HepG2 (cell line): ENCODE results near the gene KLRC4.

Source experiments
- EED ChIP-seq: sonication (generic); formaldehyde crosslinking; IDR thresholded peaks from 2 replicates; pipeline ENCODE4 v1.5.0; 2020; ENCODE audit warnings: mild to moderate bottlenecking, missing genetic modification reagents
- EZH2 ChIP-seq: conservative IDR thresholded peaks from 2 replicates; pipeline ENCODE4 v1.6.1; 2012; ENCODE audit warnings: mild to moderate bottlenecking, low read depth, low read length, moderate library complexity
- MAFG ChIP-seq: sonication (generic); formaldehyde crosslinking; IDR thresholded peaks from 2 replicates; pipeline ENCODE4 v1.5.1; 2020; ENCODE audit warnings: mild to moderate bottlenecking, missing genetic modification reagents
- MAZ ChIP-seq, 2 experiments: sonication (generic) in 1 of 2; formaldehyde crosslinking in 1 of 2; IDR thresholded peaks; 2 replicates each; pipeline versions ENCODE4 v1.5.0 to v1.6.1; 2012 to 2020; ENCODE audit warnings: low read depth in 2 of 2, mild to moderate bottlenecking in 2 of 2, borderline replicate concordance in 1 of 2, improper control_type of control experiment in 1 of 2, low read length in 1 of 2, missing genetic modification reagents in 1 of 2, moderate library complexity in 1 of 2
- NFIC ChIP-seq: IDR thresholded peaks from 2 replicates; pipeline ENCODE4 v1.6.1; 2012; ENCODE audit warnings: mild to moderate bottlenecking, low read length, inconsistent platforms
- POLR2AphosphoS2 ChIP-seq: IDR thresholded peaks from 2 replicates; pipeline ENCODE4 v1.6.1; 2011; ENCODE audit warnings: low read depth, low read length, improper control_type of control experiment
- RARG ChIP-seq: sonication (generic); formaldehyde crosslinking; IDR thresholded peaks from 2 replicates; pipeline ENCODE4 v1.4.0; 2020; ENCODE audit warnings: low read depth, mild to moderate bottlenecking, missing genetic modification reagents
- SMC3 ChIP-seq: IDR thresholded peaks from 2 replicates; pipeline ENCODE4 v1.6.1; 2011; ENCODE audit warnings: low read length, improper control_type of control experiment
- TCF7 ChIP-seq: sonication (generic); IDR thresholded peaks from 2 replicates; pipeline ENCODE4 v1.6.1; 2016; ENCODE audit warnings: antibody characterized with exemption, low read depth
- ZNF30 ChIP-seq: sonication (generic); formaldehyde crosslinking; IDR thresholded peaks from 2 replicates; pipeline ENCODE4 v1.5.0; 2020; ENCODE audit warnings: mild to moderate bottlenecking, missing genetic modification reagents
- TF ChIP-seq, protein P1 (sequence below): IDR thresholded peaks from 2 replicates; pipeline ENCODE4 v1.6.1; 2012; ENCODE audit warnings: low read depth, low read length, improper control_type of control experiment
- TF ChIP-seq, protein P2 (sequence below): sonication (generic); formaldehyde crosslinking; IDR thresholded peaks from 2 replicates; pipeline ENCODE4 v1.4.0; 2020; ENCODE audit warnings: missing genetic modification reagents
- TF ChIP-seq, protein P3 (sequence below): sonication (generic); formaldehyde crosslinking; IDR thresholded peaks from 2 replicates; pipeline ENCODE4 v1.4.0; 2020; ENCODE audit warnings: missing genetic modification reagents
- TF ChIP-seq, protein P4 (sequence below): IDR thresholded peaks from 2 replicates; pipeline ENCODE4 v1.6.1; 2016; ENCODE audit warnings: mild to moderate bottlenecking, missing biosample characterization, missing genetic modification reagents

DNA sequence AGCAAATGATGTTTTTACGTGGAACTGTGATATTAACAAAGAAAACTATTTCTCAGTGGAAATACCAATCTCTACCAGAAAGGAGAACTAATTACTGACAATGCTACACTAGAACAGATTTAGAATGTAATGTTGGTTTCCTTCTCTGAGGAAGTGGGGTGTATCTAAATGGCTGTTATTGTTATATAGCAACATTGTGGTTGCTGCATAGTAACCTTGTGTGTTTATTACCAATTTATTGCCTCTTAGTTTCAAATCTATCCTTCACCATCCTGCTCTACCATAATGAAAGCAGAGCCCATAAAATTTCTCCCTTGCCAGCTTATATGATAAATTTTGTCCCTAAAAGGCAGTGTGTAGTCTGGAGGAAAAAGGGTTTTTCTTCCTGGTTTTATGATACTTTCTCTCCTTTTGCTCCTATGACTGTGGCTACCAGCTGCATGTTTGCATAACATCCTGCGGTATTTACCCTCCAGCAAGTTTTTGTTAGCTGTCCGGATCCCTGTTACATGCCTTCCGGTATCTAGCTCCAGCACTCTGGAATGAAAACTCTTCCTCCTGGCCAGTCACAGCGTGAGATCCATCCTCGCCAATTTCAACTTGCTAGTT is 14.1 kb downstream of the KLRC4 start:
- TF ChIP-seq NFIC (no peak), POLR2AphosphoS2 (no peak), RARG (CRISPR knock-in tag) (no peak), MAZ (IDR thresholded peaks at IDR 0.05; ENCODE audit: borderline replicate concordance, low read depth, low read length) (no peak), MAZ (CRISPR knock-in tag; IDR thresholded peaks at IDR 0.05; ENCODE audit: low read depth) (no peak), EZH2 (no peak), SMC3 (no peak), TCF7 (no peak), EED (no peak), MAFG (CRISPR knock-in tag) (no peak), ZNF30 (CRISPR knock-in tag) (no peak)
- TF ChIP-seq, protein P1, sequence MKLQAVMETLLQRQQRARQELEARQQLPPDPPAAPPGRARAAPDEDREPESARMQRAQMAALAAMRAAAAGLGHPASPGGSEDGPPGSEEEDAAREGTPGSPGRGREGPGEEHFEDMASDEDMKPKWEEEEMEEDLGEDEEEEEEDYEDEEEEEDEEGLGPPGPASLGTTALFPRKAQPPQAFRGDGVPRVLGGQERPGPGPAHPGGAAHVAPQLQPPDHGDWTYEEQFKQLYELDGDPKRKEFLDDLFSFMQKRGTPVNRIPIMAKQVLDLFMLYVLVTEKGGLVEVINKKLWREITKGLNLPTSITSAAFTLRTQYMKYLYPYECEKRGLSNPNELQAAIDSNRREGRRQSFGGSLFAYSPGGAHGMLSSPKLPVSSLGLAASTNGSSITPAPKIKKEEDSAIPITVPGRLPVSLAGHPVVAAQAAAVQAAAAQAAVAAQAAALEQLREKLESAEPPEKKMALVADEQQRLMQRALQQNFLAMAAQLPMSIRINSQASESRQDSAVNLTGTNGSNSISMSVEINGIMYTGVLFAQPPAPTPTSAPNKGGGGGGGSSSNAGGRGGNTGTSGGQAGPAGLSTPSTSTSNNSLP, result no peak
- TF ChIP-seq, protein P2, sequence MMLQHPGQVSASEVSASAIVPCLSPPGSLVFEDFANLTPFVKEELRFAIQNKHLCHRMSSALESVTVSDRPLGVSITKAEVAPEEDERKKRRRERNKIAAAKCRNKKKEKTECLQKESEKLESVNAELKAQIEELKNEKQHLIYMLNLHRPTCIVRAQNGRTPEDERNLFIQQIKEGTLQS, result no peak
- TF ChIP-seq, protein P3, sequence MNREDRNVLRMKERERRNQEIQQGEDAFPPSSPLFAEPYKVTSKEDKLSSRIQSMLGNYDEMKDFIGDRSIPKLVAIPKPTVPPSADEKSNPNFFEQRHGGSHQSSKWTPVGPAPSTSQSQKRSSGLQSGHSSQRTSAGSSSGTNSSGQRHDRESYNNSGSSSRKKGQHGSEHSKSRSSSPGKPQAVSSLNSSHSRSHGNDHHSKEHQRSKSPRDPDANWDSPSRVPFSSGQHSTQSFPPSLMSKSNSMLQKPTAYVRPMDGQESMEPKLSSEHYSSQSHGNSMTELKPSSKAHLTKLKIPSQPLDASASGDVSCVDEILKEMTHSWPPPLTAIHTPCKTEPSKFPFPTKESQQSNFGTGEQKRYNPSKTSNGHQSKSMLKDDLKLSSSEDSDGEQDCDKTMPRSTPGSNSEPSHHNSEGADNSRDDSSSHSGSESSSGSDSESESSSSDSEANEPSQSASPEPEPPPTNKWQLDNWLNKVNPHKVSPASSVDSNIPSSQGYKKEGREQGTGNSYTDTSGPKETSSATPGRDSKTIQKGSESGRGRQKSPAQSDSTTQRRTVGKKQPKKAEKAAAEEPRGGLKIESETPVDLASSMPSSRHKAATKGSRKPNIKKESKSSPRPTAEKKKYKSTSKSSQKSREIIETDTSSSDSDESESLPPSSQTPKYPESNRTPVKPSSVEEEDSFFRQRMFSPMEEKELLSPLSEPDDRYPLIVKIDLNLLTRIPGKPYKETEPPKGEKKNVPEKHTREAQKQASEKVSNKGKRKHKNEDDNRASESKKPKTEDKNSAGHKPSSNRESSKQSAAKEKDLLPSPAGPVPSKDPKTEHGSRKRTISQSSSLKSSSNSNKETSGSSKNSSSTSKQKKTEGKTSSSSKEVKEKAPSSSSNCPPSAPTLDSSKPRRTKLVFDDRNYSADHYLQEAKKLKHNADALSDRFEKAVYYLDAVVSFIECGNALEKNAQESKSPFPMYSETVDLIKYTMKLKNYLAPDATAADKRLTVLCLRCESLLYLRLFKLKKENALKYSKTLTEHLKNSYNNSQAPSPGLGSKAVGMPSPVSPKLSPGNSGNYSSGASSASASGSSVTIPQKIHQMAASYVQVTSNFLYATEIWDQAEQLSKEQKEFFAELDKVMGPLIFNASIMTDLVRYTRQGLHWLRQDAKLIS, result no peak
- TF ChIP-seq, protein P4, sequence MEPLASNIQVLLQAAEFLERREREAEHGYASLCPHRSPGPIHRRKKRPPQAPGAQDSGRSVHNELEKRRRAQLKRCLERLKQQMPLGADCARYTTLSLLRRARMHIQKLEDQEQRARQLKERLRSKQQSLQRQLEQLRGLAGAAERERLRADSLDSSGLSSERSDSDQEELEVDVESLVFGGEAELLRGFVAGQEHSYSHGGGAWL (CRISPR knock-in tag), result no peak
